GM19193 (cell line): Measurements from ENCODE around the gene HOXA5.

Source experiments
- POLR2A ChIP-seq: IDR thresholded peaks from 4 replicates; pipeline ENCODE4 v1.6.1; 2011; ENCODE audit not compliant: insufficient read depth, insufficient read length; ENCODE audit errors: extremely low read depth

HOXA5 gene

GRCh38 chr7:27185013-27185853 lies 41.8 kb upstream of the HOXA5 start, which contains the start of gene HOXA11:
TSS of gene HOXA11 (minus strand) at chr7:27185232. CDS start at chr7:27185144, 88 bp downstream.
- no peak for TF ChIP-seq POLR2A

DNA sequence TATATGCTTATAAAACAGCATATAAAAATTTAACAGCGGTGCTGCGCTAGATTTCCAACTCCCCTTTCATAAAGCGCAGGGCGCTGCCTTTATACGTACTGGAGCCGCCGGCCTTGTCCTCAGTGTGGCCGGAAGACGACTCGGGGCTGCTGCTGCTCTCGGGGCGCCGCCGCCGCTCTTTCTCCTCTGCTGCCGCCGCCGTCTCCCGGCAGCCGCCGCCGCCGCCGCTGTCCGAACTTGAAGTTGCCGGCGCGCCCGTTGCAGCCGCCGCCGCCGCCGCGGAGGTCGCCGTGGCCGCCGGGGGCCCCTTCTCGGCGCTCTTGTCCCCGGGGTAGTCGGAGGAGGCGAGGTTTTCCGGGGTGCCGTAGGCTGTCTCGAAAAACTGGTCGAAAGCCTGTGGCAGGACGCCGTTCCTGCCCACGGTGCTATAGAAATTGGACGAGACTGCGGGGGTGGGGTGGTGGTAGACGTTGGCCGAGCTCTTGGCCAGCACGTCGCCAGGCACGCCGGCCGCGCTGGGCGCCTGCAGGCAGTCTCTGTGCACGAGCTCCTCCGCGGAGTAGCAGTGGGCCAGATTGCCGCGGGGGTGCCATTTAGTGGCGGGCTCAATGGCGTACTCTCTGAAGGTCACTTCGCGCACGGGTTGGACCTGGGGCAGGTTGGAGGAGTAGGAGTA lies 41.0 kb upstream of the HOXA5 start:
- no peak for TF ChIP-seq POLR2A

GRCh38 chr7:27183682-27184336 lies 40.3 kb upstream of the HOXA5 start:
- no peak for TF ChIP-seq POLR2A

DNA sequence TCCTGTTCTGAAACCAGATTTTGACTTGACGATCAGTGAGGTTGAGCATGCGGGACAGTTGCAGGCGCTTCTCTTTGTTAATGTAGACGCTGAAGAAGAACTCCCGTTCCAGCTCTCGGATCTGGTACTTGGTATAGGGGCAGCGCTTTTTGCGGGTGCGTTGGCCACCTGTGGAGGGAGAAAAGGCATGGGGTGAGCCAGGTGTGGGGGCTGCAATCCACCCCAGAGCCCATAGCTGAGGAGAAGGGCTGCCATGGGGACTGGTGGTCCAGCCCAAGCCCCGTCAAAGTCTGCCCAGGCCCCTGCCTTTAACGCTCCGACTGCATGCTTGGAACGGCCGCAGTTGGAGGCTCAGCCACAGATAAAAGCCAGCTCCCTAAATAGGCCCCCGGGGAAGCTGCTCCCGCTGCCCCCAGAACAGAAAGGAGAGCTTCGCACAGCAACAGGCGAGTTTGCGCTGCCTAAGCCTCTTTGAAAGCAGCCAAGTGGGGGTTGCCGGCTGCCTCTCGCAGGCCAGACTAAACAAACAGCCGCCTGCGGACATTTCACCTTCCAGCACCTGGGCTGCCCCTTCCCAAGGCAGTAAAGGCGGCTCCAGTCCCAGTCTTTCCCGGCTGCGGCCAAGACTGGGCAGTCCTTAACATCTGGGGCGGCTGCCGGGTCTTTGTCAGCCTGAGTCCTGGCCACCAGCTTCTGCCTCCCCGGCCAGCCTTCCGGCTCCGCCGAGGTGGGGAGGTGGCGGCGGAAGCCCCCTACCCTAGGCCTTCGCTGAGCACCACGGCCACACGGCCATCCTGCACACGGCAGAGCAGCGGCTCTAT lies 39.6 kb upstream of the HOXA5 start:
- no peak for TF ChIP-seq POLR2A

GRCh38 chr7:27182285-27182841 lies 38.9 kb upstream of the HOXA5 start:
- no peak for TF ChIP-seq POLR2A

DNA sequence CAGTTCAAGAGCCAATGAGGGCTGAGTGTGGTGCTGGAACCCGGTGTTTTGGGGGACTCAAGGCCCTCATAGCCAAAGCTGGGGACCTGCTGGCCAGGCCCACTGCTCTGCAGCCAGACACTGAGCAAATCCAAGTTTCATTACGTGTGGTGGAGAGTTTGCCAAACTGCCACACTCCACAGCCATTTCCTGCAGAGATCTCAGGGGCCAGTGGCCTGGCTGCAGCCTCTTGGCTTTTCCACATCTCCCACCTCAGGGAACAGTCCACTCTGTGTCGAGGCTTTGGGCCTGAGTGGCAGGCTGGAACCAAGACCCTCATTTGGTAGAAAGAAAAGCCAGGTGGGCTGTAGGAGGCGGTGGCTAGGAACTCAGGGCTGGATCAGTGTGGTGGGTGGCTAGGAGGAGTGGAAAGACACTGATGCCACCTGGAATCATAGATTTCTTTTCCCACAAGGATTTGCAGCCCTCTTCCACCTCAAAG lies 38.4 kb upstream of the HOXA5 start:
- TF ChIP-seq POLR2A = no peak

GRCh38 chr7:27180431-27181420 lies 37.2 kb upstream of the HOXA5 start:
- no peak for TF ChIP-seq POLR2A

- no peak for TF ChIP-seq POLR2A
Observed at GRCh38 chr7:27179503-27180430, 36.3 kb upstream of the HOXA5 start.

DNA sequence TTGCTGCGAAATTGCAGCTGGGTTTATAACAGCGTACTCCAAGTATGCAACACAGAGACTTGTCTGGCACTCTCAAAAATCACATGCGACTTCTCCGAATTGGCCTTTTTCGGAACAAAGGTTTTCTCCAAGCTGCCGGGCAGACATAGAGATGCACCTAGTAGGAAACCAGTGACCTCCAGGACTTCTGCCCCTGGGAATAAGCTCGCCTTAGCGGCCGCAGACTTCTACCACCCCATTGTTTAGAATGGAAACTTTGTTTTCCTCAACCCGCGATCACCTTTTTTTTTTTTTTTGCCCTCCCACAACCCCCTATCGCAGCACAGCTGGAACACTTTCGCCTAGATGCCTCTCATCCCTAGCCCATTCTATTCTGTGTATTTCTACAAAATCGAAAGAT lies 35.5 kb upstream of the HOXA5 start:
- no peak for TF ChIP-seq POLR2A

DNA sequence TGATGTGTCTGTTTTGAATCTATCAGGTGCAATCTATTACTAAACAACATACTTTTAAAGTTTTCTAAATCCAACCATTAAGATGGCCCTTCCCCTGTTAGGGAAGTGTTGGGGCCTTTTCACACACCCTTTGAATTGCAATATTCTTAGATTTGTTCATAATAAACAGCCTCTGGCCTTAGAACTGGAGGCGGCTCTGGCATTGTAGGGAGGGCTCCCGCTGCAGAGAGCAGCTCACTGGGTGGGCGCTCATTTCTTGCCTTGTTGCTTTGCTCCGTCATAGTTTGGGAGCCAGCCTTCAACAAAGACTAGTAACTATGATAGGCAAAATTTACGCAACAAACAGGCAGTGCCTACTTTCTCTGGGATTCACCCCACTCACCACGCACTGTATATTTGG lies 34.9 kb upstream of the HOXA5 start:
- no peak for TF ChIP-seq POLR2A

DNA sequence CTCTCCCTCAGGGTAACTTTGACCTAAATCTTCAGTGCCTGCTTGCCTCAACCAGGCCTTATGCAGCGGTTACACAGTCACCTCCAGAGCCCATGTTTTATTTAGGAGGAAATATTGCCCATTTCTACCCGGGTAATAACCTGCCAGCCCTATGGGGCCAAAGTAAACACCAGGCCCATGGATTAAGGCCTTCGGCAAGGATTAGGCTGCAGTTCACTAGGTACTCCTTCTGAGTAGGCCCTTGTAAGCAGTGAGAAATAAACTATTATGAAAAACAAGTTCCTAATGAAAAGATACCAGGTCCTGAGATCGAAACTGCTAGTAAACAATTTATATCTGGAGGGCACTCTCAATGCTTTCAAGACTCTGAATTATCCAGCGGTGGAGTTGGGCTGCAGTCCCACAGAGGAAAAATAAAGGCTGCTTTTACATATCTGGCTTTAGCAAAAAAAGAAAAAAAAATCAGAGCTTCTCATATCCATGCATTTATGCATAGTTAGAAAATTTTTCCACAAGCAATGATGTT lies 34.4 kb upstream of the HOXA5 start:
- TF ChIP-seq POLR2A = no peak
